Osteoblast (primary cell): ENCODE data around the gene MAGI1. TPM values are rescaled to one million over a fixed set of nuclear protein-coding genes. Genes with fewer than 3 reads are reported as not detected.

Experiments
- DNase-seq: peaks from one replicate; pipeline ENCODE4 v3.0.0; 2011; ENCODE audit warnings: low spot score, mixed read lengths; ENCODE audit not compliant: insufficient read length; ENCODE audit errors: missing footprints
- H2AFZ ChIP-seq: 2 replicates; pipeline ENCODE4 v1.6.0; 2011; ENCODE audit warnings: mild to moderate bottlenecking, low read length
- H3K27ac ChIP-seq: 2 replicates; pipeline ENCODE4 v1.5.1; 2011; ENCODE audit warnings: mild to moderate bottlenecking, low read depth, low read length, moderate library complexity
- H3K27me3 ChIP-seq: 2 replicates; pipeline ENCODE4 v1.6.0; 2012; ENCODE audit warnings: mild to moderate bottlenecking, control low read depth, inconsistent platforms, low read length, moderate library complexity; ENCODE audit not compliant: insufficient read depth
- H3K36me3 ChIP-seq: 2 replicates; pipeline ENCODE4 v1.5.1; 2011; ENCODE audit warnings: mild to moderate bottlenecking, low read length, control low read depth, moderate library complexity; ENCODE audit not compliant: insufficient read depth
- H3K4me1 ChIP-seq: 2 replicates; pipeline ENCODE4 v1.5.1; 2011; ENCODE audit warnings: mild to moderate bottlenecking, low read length, control low read depth, moderate library complexity; ENCODE audit not compliant: insufficient read depth
- H3K4me2 ChIP-seq: 2 replicates; pipeline ENCODE4 v1.6.0; 2011; ENCODE audit warnings: mild to moderate bottlenecking, low read length; ENCODE audit not compliant: insufficient read depth
- H3K4me3 ChIP-seq: fragments of 200-600 bp; sonication (generic); 3 replicates; pipeline ENCODE4 v1.5.1; 2012; ENCODE audit warnings: mild to moderate bottlenecking, low read length, inconsistent platforms; ENCODE audit not compliant: insufficient read depth
- H3K79me2 ChIP-seq: 2 replicates; pipeline ENCODE4 v1.6.0; 2012; ENCODE audit warnings: mild to moderate bottlenecking, low read length, control low read depth, inconsistent platforms; ENCODE audit not compliant: insufficient read depth
- H3K9me3 ChIP-seq: 2 replicates; pipeline ENCODE4 v1.5.1; 2011; ENCODE audit warnings: low read depth, low read length, control low read depth
- H4K20me1 ChIP-seq: 2 replicates; pipeline ENCODE4 v1.6.0; 2012; ENCODE audit warnings: mild to moderate bottlenecking, low read length, control low read depth; ENCODE audit not compliant: insufficient read depth
- CTCF ChIP-seq: IDR thresholded peaks from 2 replicates; pipeline ENCODE4 v1.5.1; 2011; ENCODE audit warnings: mild to moderate bottlenecking, low read depth, low read length, moderate library complexity; ENCODE audit errors: extremely low read depth
- total RNA-seq: library from RNA; depleted of rRNA; stranded (reverse); fragments of >200 nt; gene quantifications from 2 replicates; pipeline ENCODE4 v1.2.3, GENCODE V29; 2012

MAGI1 gene
- total RNA-seq, 1 donor, result 66.6 TPM

GRCh38 chr3:65507437-65507836 lies 531.3 kb downstream of the MAGI1 start:
- H3K27ac ChIP-seq, result no peak overlapping the region
- no peaks in the 10 kb centered on the region for H3K27me3 ChIP-seq
- no peak for DNase-seq
- no peaks in the 10 kb centered on the region for H3K4me1 ChIP-seq
- no peak overlapping the region for H2AFZ ChIP-seq
- H3K36me3 ChIP-seq, result no peaks in the 10 kb centered on the region
- H3K4me3 ChIP-seq, result no peak overlapping the region
- no peak overlapping the region for H3K4me2 ChIP-seq
- no peak for TF ChIP-seq CTCF
- H3K9me3 ChIP-seq, result no peaks in the 10 kb centered on the region
- H4K20me1 ChIP-seq, result peaks cover 38% of the 10 kb centered on the region
- peaks cover 19% of the 10 kb centered on the region for H3K79me2 ChIP-seq

- H2AFZ ChIP-seq, result no peak overlapping the region
- no peaks in the 10 kb centered on the region for H3K36me3 ChIP-seq
- no peaks in the 10 kb centered on the region for H3K9me3 ChIP-seq
- DNase-seq, result no peak
- peaks cover 43% of the 10 kb centered on the region for H4K20me1 ChIP-seq
- no peaks in the 10 kb centered on the region for H3K4me1 ChIP-seq
- no peak overlapping the region for H3K4me3 ChIP-seq
- H3K27ac ChIP-seq, result no peak overlapping the region
- peaks cover 23% of the 10 kb centered on the region for H3K79me2 ChIP-seq
- H3K27me3 ChIP-seq, result no peaks in the 10 kb centered on the region
- TF ChIP-seq CTCF, result no peak
- H3K4me2 ChIP-seq, result no peak overlapping the region
Measured at GRCh38 chr3:65503776-65504175, 534.9 kb downstream of the MAGI1 start.

GRCh38 chr3:65502526-65502925 lies 536.2 kb downstream of the MAGI1 start:
- Histone ChIP-seq H4K20me1 (peaks cover 48% of the 10 kb centered on the region), H3K4me3 (no peak overlapping the region), H3K9me3 (no peaks in the 10 kb centered on the region), H3K27ac (no peak overlapping the region), H3K79me2 (peaks cover 23% of the 10 kb centered on the region), H2AFZ (no peak overlapping the region), H3K27me3 (no peaks in the 10 kb centered on the region), H3K36me3 (no peaks in the 10 kb centered on the region), H3K4me1 (no peaks in the 10 kb centered on the region), H3K4me2 (no peak overlapping the region)
- no peak for TF ChIP-seq CTCF
- DNase-seq, result no peak

- Histone ChIP-seq H3K27me3 (no peaks in the 10 kb centered on the region), H3K4me3 (no peak overlapping the region), H3K4me2 (no peak overlapping the region), H4K20me1 (peaks cover 48% of the 10 kb centered on the region), H3K36me3 (no peaks in the 10 kb centered on the region), H3K4me1 (no peaks in the 10 kb centered on the region), H3K27ac (no peak overlapping the region), H3K79me2 (peaks cover 12% of the 10 kb centered on the region), H3K9me3 (no peaks in the 10 kb centered on the region), H2AFZ (no peak overlapping the region)
- no peak for DNase-seq
- TF ChIP-seq CTCF, result no peak
Measured at GRCh38 chr3:65500398-65501306, 538.1 kb downstream of the MAGI1 start.
